GM23248 (cell line): ENCODE measurements around the gene ACTN1.

Source experiments
- EZH2 ChIP-seq: fragments of 200-600 bp; sonication (generic); IDR thresholded peaks from 2 replicates; pipeline ENCODE4 v1.6.1; 2018; ENCODE audit warnings: antibody characterized with exemption, mild to moderate bottlenecking; ENCODE audit not compliant: insufficient read depth, poor library complexity, severe bottlenecking
- EZH2phosphoT487 ChIP-seq: fragments of 200-600 bp; sonication (generic); IDR thresholded peaks from 2 replicates; pipeline ENCODE4 v1.6.1; 2018; ENCODE audit warnings: antibody characterized with exemption, moderate library complexity, mild to moderate bottlenecking, low read depth; ENCODE audit not compliant: insufficient read depth

- TF ChIP-seq EZH2: no peak
- TF ChIP-seq EZH2phosphoT487: no peak
These were observed 97.7 kb downstream of the ACTN1 start for GRCh38 chr14:68881396-68881795.
